Panc1 (cell line): ENCODE data around the gene DLG5.

Source experiments
- POLR2AphosphoS5 ChIP-seq: IDR thresholded peaks from 2 replicates; pipeline ENCODE4 v1.6.1; 2012; ENCODE audit warnings: mild to moderate bottlenecking, low read depth, low read length, moderate library complexity
- TCF7L2 ChIP-seq: IDR thresholded peaks from 2 replicates; pipeline ENCODE4 v1.6.1; 2011; ENCODE audit warnings: mild to moderate bottlenecking, low read depth, low read length, inconsistent platforms
- TF ChIP-seq, protein P1 (sequence below): fragments of 450-650 bp; IDR thresholded peaks from 2 replicates; pipeline ENCODE4 v1.5.1; 2017; ENCODE audit warnings: mild to moderate bottlenecking

- TF ChIP-seq, protein P1, sequence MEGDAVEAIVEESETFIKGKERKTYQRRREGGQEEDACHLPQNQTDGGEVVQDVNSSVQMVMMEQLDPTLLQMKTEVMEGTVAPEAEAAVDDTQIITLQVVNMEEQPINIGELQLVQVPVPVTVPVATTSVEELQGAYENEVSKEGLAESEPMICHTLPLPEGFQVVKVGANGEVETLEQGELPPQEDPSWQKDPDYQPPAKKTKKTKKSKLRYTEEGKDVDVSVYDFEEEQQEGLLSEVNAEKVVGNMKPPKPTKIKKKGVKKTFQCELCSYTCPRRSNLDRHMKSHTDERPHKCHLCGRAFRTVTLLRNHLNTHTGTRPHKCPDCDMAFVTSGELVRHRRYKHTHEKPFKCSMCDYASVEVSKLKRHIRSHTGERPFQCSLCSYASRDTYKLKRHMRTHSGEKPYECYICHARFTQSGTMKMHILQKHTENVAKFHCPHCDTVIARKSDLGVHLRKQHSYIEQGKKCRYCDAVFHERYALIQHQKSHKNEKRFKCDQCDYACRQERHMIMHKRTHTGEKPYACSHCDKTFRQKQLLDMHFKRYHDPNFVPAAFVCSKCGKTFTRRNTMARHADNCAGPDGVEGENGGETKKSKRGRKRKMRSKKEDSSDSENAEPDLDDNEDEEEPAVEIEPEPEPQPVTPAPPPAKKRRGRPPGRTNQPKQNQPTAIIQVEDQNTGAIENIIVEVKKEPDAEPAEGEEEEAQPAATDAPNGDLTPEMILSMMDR: no peak
- TF ChIP-seq TCF7L2: no peak
- TF ChIP-seq POLR2AphosphoS5: no peak
Observed at GRCh38 chr10:77969114-77969513, 42.6 kb upstream of the DLG5 start.
